ENCODE results near the gene TMEM54.

The TMEM54 gene

DNA sequence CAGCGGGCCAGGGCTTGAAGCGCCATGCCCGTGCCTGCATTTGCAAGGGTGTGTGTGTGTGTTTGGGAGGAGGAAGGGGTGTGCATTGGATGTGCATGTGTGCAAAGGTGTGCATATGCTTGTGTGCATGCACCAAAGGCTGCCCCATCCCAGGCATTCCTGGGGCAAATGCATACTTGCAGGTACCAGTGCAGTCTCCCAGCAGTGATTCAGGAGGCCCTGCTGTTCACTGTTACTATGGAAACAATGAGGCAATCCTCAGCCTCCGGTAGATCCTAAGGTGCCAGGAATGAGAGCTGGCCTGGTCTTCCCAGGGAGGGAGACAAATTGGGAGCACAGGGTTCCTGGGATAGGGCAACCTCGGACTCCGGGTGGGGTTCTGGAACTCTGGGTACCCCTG is 23.0 kb downstream of the TMEM54 start:
- no peak for FAIRE-seq

DNA sequence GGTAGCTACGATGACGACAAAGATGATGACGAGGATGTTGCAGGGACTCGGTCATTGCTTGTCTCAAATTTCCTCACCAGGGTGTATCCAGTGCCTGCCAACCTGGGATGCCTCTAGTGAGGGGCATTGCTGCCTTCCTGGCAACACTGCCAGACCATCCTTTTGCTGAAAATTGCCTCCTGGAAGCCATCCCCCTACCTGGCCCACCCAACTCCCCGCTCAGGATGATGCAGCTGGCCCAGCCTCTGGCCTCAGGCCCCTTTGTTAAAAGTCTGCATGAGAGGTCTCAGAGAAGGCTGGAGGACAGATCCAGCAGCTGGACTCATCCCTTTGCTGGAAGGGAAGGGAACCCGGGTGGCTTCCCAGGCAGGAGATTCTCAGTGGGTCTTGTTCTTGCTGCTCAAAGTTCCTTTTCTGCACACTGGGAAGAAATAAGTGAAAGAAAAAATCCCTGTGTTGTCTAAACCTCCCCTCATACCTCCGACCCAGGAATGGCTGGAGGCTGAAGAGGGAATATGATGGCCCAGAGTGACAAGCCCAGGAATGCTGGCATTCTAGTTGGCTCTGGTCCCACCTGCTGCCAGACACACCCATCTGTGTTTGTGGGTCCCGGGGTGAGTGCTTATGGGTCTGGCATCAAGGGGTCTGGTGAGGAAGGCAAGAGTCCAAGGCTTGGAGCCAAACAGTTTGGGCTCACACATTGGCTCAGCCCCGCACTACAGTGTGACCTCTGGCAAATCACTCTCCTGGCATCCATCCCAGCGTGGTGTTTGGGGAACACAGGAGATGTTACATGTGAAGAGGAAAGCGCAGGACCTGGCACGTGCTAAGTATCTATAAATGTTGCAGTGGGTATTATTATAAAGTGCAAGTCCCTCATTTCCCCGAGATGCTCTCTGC is 23.7 kb downstream of the TMEM54 start:
- FAIRE-seq: no peak

DNA sequence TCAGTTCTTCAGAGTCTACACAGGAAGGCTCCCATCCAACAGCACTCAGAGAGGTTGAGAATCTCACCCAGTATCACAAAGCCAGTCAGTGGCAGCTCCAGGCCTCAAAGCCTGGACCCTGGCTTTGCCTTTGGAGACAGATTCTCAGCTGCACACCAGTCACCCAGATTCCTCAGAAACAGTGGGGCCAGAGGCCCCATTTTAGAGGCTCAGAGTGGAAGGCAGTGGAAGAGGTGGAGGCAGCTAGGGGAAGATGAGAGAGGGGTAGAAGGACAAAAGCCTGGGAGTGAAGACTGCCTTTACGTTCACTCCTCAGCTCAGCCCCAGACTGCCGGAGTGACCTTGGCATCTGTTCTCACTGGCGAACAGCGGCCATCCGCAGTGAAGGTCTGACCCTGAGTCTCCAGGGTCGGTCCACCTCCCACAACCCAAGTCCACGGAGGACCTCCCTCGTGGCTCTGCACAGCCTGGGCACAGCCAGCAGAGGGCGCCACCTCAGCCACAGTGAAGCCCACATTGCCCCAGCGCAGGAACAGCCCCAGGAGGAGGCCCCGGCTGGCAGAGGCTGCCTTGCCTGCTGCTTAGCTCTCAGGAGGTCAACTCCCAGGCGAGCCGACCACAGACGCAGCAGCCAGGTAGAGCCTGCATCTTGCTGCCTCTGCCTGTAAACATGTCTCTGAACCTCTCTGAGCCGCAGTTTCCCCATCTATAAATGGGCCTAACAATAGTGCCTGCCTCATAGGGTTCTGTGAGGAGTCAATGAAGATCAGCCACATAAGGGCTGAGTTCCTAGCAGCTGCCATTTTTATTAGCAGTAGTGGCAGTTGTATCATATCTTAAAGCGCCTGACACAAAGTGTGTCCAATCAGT is 24.6 kb downstream of the TMEM54 start:
- no peak for FAIRE-seq

DNA sequence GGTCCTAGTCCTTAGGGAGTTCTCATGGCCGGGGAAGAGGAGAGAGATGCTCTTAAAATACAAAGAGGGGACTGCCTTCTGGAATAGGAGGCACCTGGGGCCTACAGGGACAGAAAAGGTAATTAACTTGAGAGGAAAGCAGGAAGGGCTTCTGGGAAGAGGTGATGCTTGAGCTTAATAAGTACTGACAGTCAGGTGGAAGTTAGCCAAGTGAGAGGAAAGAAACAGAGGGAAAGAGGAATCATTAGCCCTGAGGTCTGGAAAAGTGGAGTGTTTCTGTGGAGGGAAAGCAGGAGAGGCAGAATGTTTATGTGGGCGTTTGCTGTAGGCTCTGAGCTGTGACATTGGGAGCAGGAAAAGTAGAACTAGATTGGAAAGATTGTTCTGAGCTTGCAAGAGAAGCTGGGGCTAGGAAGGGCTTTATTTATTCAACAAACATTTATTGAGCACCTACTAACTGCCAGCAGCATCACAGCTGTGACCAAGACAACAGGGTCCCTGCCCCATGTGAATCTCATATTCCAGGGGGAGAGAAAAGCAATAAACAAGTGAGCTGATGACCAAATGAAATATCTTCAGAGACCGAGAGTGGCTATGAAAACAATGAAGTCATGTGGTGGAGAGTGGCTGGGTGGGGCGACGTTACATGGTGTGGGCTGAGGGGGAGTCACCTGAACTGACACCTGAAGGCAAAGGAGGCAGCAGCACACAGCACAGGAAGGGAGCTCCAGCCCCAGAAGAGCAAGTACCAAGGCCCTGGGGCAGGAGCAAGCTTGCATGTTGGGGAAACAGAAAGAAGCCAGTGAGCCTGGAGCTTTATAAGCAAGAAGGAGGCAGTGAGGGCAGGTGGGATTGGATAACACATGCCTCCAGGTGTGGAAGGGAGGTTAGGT is 26.1 kb downstream of the TMEM54 start:
- FAIRE-seq: no peak

DNA sequence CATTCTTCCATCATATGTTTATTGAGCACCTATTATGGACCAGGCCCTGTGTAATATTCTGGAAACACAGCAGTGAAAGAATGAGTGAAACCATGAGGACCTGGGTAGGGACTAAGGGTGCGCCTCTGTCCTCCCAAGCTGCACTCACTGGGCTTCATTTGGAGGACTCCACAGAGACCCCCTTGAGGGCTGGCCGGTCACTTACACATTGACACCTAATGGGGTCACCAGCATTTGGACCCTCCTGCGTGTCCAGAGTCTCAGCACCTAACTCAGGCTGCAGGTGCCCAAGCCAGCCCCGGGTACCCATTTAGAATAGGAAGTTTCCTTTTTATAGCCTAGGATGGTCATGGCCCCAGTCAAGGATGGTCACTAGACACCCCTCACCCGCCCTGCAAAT is 27.7 kb downstream of the TMEM54 start:
- no peak for FAIRE-seq

DNA sequence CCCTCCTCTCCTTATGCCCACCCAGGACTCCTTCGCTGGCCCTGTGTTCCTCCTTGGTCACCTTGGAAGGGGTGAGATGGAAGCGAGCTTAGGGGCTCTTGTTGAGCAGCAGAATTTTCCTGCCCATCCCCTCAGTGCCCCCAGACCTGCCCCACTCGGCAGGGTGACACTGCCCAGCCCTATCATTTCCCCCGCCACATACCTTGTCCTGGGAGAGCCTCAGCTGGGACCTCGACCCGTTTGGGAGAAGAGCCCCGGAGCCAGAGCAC is 29.1 kb downstream of the TMEM54 start:
- no peak for FAIRE-seq

DNA sequence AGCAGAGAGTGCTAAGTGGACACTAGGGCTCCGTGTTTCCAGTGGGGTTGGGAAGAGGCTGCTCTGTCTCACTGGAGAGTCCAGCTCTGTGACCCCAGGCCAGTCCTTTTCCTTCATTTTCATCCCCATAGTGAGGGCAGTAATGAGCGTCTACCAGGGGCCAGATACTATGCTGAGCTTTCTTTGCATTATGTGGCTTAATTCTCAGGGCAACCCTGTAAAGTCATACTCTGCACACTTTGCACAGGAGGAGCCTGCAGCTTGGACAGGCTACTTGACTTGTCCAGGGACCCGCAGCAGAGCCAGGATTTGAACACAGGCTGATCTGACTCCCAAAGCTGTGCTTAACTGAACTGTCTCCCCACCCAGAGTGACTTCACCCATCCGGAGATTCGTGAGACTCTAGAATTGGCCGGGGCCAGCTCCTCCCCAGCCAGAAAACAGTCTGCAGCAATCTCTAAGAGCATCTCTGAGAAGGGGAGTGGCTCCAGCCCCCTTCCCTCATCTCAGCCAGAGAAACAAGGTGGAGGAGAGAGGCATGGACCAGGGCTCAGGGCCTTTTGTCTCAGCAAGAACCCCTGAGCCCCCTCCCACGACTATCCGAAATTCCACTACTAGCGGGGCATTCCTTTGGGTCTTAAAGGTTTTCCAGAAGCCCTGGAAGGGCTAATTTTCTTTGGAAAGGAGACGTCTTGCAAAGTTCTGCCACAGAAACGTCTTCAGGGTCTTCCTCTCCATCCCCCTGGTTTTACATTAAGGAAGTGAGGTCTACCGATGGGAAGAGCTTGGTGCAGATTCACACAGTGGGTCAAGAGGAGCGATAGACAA is 29.6 kb downstream of the TMEM54 start:
- peak; percentile 55 for FAIRE-seq

DNA sequence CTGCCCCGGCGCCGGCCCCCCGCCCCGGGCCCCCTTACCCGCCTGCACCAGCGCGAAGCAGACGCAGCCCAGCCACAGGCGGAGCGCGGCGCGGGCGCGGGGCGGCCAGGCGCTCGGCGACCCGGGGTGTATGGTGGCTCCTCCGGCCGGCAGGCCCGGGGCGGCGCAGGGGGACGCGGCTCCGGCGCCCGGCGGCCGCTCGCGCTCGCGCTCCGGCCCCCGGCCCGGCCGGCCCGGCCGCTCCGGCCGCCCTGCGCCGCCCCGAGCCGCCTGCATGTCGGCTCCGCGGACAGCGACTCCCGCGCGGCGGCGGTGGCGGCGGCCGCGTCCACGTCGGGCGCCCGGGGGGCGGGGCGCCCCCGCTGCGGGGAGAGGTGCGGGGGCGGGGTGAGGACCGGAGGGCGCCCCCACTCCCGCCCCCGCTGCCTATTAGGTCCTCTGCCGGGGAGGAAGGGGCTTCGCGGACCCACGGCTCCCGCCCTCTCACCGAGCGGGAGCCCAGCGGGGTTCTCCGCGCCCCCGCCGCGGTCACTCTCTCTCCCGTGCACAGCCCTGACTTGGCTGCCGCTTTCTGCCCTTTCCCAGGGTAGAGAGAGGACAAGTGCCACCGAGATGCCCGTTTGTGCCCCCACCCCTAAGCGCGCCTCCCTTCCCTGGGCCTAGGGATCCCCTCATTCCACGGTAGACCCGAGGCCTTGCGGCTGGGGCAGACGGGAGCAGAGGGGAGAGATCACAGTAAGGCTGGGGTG is 30.4 kb downstream of the TMEM54 start, which contains the start of gene FNDC5:
FNDC5 (minus strand) TSS at position 298 of the 749 bp plus-strand sequence.
- no peak for FAIRE-seq

DNA sequence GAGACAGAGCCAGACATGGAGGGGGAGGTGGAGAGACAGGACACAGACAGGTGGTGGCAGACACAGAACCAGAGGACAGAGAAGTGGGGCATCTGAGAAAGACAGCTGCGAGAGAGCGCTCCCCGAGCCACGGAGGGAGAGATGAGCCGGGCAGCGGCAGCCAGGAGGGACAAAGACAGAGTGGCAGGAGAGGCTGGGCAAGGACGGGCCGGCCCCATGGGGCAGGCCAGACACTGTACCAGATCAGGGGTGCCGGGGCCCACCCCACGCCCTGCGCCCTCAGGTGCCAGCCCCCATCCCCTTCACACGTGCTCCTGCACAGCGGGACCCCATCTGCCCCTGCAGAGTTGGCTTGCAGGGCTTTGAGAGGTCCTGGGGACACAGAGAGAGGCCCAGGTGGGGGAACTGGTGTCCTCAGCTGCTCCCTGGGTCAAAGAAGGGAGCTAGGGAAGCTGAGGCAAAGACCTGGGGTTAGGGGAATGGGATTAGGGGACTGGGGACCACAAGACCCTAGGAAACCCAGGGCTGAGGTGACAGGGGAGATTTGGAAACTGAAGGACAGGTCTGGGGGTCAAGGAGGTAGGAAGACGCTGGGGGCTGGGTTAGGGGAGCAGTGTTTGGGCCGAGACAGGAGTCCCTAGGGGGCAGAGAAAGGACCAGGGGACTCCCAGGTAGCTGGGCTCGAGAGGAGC is 31.1 kb downstream of the TMEM54 start:
- no peak for FAIRE-seq

DNA sequence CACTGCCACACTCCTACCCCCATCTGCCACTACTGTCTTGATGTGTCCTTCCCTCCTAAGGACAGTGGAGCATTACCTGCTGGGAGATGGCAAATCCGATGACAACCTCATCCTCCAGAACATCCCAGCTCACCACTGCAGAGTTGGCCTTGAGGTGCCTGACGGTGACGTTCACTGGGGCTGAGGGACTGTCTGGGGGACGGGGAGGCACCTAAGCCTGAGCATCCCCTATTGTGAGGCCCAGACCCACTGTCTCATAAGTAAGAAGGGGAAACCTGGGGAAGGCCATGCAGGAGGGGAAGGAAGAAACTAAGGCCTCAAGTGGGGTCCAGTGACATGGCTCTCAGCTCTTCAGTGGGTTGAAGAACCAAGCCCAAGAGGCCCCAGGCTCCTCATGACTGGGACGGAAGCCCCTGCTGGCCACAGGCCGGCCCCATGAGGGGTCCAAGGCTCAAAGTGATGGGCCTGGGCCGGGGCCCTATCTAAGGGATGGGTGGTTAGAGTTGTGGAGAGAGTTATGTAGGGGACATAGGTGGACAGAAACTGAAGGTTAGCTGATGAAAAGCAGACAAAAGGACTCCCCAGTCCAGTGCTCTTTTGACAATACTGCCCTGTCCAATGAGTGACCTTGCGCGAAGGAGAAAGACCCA is 32.3 kb downstream of the TMEM54 start:
- no peak for FAIRE-seq

DNA sequence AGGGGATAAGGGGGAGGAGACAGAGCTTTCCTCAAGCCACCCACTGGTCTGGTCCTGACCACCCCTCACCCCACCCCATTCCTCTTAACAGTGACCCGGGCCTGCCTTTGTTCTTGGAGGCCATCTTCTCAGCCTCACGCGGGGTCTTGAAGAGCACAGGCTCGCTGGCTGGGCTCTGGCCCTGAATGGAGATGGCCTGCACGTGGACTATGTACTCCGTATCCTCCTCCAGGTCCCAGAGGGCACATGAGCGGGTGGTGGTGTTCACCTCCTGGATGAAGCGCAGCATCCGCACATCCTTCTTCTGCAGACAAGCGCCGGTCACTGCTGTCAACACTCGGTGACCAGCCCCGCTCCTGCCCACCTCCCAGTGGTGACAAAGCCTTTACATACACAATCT is 33.1 kb downstream of the TMEM54 start:
- FAIRE-seq: no peak

DNA sequence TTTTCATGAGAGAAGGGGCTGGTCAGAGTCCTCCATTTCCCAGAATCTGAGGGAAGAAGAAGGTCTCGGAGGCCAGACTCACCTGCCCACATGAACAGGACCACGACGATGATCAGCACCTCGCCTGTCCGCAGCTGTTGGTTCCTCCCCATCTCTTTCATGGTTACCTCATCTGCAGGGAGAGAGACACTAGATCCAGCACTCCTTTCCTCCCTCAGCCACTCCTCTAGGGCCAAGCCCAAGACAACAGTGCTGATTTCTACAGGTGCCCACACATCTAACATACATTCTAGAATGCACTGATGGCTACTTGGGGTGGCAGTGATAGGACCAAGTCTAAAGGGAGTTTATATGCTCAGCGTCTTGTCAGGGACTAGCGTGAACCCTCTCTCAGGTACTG is 33.5 kb downstream of the TMEM54 start:
- no peak for FAIRE-seq

DNA sequence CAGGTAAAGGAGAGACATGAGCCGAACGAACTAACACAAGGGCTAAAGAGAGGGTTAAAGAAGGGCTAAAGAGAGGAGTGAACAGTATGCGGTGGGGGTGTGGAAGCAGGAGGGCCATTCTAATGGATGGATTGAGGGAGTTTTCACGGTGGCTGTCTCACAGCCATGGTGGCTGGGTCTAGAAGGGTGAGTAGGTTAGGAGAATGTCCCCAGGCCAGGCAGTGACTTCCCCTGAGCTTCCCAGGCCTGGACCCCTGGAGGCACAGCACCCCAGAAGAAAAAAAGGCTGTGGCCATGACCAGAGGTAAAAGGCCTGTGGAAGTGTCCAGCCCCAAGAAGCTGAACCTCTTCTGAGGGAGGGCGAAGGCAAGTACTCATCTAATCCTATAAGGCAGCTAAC is 34.0 kb downstream of the TMEM54 start:
- no peak for FAIRE-seq

DNA sequence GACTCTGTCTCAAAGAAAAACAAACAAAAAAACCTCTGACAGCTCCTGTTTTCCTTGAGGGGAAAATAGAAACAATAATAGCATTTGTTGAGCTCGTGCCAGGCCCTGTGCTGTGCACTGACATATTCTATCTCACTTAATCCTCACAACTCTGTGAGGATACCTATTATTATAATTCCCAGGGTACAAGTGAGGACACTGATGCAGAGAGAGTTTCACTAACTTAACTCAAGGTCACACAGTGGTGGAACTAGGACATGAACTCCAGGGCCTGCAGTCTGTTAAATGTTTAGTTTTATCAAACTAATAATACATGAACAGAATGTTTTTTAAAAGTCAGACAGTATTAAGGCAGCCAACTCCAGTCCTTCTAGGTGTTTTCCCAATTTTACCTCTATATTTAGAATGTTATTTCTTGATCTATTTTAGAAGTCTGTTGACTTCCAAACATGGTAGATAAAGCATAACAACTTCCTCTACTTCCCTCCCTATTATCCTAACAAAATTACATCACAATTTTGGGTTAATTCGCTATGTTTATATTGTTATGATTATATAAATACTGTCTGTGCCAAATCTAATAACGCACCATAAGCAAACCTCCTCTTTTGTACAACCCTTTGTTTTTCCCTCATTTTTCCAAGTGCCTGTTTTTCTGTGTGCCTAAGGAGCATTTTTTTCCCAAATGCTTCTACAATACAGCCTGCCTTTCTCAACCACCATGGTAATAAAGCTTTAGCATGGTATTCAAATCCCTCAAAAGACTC is 35.4 kb downstream of the TMEM54 start:
- FAIRE-seq: peak; percentile 39

DNA sequence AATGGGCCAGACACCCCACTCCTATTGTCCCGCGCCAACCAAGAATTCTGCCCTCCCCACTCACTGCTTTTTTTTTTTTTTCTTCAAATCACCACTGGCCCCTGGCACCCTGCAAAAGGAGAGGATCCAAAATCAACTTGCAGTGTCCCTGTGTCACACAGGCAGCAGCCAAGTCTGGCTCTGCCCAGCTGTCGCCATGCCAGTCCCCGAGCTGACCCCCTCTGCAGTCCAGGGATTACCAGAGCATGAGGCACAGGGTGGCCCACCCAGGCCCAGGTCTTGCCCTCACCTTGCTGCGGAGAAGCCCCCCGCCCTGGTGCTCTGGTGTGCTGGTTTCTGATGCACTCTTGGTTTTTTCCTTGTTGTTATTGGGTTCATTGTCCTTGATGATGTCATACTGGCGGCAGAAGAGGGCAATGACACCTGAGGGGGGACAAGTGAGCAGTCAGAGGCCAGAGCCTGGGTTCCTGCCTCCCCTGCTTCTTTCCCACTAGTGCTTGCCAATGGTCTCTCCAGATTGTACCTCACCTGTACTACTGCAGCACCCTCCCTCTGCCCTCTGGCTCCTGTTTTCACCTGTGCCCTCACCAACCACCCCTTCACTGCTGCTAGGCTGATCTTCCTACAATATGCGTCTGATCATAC is 36.7 kb downstream of the TMEM54 start:
- FAIRE-seq: no peak

DNA sequence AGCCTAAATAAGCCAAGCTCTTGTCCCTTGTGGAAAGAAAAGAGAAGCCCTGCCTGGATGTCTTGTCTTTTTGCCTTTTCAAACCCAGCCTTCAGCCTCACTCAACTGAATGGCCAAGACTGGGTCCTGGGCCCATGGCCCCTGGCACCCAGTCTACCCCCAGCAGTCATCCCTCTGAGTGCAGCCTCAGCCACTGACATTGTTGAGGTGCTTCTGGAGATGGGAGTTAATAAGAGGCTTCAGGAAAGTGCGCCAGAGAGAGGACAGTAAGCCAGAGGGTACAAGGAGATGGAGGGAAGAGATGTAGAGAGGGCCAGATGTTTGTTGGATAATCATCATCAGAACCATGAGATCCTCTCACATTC is 37.3 kb downstream of the TMEM54 start:
- no peak for FAIRE-seq

DNA sequence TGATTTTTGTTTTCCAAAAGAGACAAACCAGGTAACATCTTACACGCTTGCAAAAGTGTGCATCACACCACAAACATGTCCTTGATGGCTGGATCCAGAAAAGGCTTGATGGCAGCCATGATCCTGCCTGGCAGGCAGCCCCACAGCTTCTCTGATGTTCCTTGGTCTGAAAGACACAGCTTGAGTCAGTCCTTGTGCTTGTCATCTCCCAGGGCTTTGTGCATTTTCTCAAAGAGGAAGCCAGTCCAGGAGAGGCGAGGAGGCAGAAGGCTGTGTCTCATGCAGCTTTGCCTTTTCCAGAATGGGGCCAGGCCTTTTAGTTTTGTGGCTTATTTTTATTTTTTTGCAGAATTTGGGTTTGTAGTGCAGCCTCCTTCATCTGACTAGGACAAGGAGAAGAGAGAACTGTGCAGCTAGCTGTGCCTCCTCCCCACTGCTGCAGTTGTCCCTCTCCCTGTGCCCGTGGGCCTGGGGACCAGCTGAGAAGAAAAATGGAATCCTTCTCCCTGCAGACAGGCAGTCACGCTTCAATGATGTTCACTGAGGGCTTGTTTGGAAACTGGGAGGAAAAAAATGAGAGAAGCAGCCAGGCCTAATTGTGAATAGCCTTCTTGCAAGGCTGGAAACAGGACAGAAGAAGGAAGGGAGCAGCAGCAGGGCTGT is 37.8 kb downstream of the TMEM54 start:
- no peak for FAIRE-seq

DNA sequence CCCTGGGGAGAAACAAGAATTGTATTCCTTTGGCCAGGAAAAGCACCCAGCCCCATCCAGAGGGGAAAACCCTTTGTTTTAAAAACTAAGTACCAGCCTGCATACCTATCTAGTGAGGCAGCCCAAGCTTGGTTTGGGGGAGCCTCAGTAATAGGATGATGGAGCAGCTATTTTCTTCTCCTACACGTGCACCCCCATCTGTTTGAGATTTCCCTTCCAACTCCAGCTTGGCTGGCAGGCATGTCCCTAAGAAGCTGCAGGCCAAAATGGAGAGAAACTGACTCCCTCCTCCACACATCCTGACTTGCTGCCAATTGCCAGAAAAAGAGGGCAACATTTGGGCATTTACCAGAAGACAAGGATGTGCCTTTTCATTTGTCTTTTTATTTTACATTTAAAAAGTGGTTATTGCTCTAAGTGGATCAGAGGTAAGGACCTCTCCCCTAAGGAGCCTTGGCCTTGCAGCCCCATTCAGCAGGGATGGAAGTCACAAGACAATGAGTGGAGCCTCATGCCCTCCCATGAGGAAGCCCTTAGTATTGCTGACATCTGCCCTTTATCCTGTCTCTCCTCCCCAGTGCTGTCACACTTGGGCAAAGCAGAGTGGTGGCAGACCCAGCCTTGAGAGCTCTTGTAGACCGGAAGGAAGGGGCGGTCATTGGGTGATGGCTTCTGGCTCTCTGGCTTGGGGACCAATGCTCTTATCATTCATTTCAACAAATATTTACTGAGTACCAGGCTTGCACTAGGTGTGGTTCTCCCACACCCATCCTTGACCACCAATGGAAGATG is 39.1 kb downstream of the TMEM54 start:
- FAIRE-seq: no peak

Measured in G401.6 (cell line).